Measurements from ENCODE around the gene FXN. TPM values are rescaled to one million over a fixed set of nuclear protein-coding genes. Genes with fewer than 3 reads are reported as not detected.

The FXN gene
- total RNA-seq, 1 experiment from 2014 or later, result 12.0 TPM

DNA sequence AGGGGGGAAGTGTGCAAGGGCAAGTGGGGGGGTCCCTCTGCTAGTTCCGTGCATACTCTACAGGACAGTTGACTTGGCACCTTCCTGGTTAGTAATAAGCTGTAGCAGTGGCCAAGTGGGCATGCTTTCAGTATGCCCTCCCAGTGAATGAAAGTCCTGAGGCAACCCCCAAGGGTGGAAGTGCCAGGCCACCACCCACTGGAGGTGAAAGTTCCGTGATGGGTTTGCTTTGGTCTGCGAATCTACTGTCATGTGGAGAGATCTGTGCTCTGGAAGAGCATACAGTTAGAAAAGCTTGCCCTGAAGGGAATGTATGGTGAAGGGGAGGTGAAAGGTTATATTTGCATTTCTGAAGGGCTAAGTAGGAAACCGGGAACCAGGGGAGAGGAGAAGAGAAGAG lies 10.3 kb downstream of the FXN start:
- H3K4me3 ChIP-seq, result no peak overlapping the region
- H3K79me2 ChIP-seq (ENCODE audit: low read depth), result peaks cover 4% of the 10 kb centered on the region; the same call in 1 of the 2 replicates
- H2AFZ ChIP-seq, result no peak overlapping the region
- no TSS peak for BruUV-seq (replicated peaks)
- no peaks in the 10 kb centered on the region for H3K9me3 ChIP-seq (ENCODE audit: insufficient read depth, low read depth)
- no peak overlapping the region for H3K4me2 ChIP-seq
- H3K9me2 ChIP-seq (ENCODE audit: insufficient read depth), result no peaks in the 10 kb centered on the region
- no peaks in the 10 kb centered on the region for H3K36me3 ChIP-seq (ENCODE audit: low read depth)
- H3K4me1 ChIP-seq (replicated peaks; ENCODE audit: insufficient read depth), result 0 out of 2 replicates have a peak, but pooled peaks cover 6% of the 10 kb centered on the region
- no peaks in the 10 kb centered on the region; the same call in 1 of the 2 replicates for H4K20me1 ChIP-seq (ENCODE audit: insufficient read depth)
- no peaks in the 10 kb centered on the region for H3K27me3 ChIP-seq (ENCODE audit: insufficient read depth, low read depth)
- H3K27ac ChIP-seq, result no peak overlapping the region
- no peak for DNase-seq
- CTCF ChIA-PET, result interaction anchor here (0.6 to 0.7 kb wide), 2 partner anchors 10 to 886 kb away, joined by 4 to 6 read pairs; no protein-coding TSS in a partner anchor
- H3F3A ChIP-seq (ENCODE audit: insufficient read depth, low read depth), result peaks cover 5% of the 10 kb centered on the region; the same call in 1 of the 2 replicates
- no peak for TF ChIP-seq EZH2 (IDR thresholded peaks at IDR 0.05; ENCODE audit: low read depth)
- TF ChIP-seq CTCF (conservative IDR thresholded peaks at IDR 0.05), result no peak
- POLR2A ChIA-PET (ENCODE audit: unreplicated experiment), result no interaction called here
- intact Hi-C loops (cut with micrococcal nuclease; ENCODE audit: unreplicated experiment), result no loop called here

DNA sequence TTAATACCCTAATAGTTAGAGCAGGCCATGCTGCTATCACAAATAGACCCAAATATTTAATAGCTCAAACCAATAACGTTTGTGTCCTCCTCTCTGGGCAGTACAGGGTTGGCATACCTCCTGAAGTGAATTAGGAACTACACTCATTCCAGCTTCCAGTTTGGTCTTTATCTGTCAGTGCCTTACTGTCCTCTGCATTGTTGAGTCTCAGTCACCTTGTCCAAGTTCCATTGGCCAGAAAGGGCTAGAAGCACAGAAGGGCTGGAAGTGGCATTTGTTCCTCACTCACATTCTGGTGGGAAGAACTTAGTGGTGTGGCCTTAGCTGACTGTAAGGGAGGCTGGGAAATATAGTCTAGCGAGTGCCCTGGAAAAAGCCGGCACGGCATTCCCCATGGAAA lies 11.2 kb downstream of the FXN start:
- intact Hi-C loops (cut with micrococcal nuclease; ENCODE audit: unreplicated experiment), result no loop called here
- Histone ChIP-seq H3K9me3 (ENCODE audit: insufficient read depth, low read depth) (no peaks in the 10 kb centered on the region), H3K27me3 (ENCODE audit: insufficient read depth, low read depth) (no peaks in the 10 kb centered on the region), H3K79me2 (ENCODE audit: low read depth) (no peaks in the 10 kb centered on the region), H3K4me3 (no peak overlapping the region), H2AFZ (no peak overlapping the region), H3F3A (ENCODE audit: insufficient read depth, low read depth) (peaks cover 5% of the 10 kb centered on the region; the same call in 1 of the 2 replicates), H3K4me2 (no peak overlapping the region), H3K9me2 (ENCODE audit: insufficient read depth) (no peaks in the 10 kb centered on the region), H3K27ac (no peak overlapping the region), H3K36me3 (ENCODE audit: low read depth) (no peaks in the 10 kb centered on the region), H3K4me1 (replicated peaks; ENCODE audit: insufficient read depth) (0 out of 2 replicates have a peak, but pooled peaks cover 6% of the 10 kb centered on the region), H4K20me1 (ENCODE audit: insufficient read depth) (no peaks in the 10 kb centered on the region; the same call in 1 of the 2 replicates)
- POLR2A ChIA-PET (ENCODE audit: unreplicated experiment), result no interaction called here
- CTCF ChIA-PET, result no interaction called here
- TF ChIP-seq CTCF (conservative IDR thresholded peaks at IDR 0.05) (no peak), EZH2 (IDR thresholded peaks at IDR 0.05; ENCODE audit: low read depth) (no peak)
- no peak for DNase-seq
- BruUV-seq (replicated peaks), result no TSS peak

DNA sequence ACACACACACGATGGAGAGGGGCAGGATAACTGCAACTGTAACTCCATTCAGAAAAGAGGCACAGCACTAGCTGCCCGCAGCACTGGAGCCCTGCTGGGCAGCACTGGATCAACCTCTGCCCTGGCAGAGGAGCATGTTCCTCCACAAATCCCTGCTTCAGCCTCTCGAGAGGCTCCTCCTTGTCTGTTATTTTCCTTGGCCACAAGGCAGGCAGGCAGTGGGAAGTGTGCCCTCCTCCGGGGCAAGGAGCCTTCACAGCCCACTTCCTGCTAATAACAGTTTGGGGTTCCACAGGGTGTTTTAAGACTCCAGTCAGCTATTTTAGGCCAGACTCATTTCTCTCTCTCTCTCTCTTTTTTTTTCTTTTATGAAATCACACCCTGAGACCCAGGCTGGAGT lies 11.8 kb downstream of the FXN start:
- peaks cover 5% of the 10 kb centered on the region; the same call in 1 of the 2 replicates for H3F3A ChIP-seq (ENCODE audit: insufficient read depth, low read depth)
- no peaks in the 10 kb centered on the region for H3K27me3 ChIP-seq (ENCODE audit: insufficient read depth, low read depth)
- 0 out of 2 replicates have a peak, but pooled peaks cover 6% of the 10 kb centered on the region for H3K4me1 ChIP-seq (replicated peaks; ENCODE audit: insufficient read depth)
- no peak overlapping the region for H2AFZ ChIP-seq
- no peaks in the 10 kb centered on the region for H3K9me2 ChIP-seq (ENCODE audit: insufficient read depth)
- DNase-seq, result no peak
- no peak overlapping the region for H3K27ac ChIP-seq
- H3K4me3 ChIP-seq, result no peak overlapping the region
- intact Hi-C loops (cut with micrococcal nuclease; ENCODE audit: unreplicated experiment), result no loop called here
- ChIA-PET CTCF (no interaction called here), POLR2A (ENCODE audit: unreplicated experiment) (no interaction called here)
- no peaks in the 10 kb centered on the region for H3K79me2 ChIP-seq (ENCODE audit: low read depth)
- no peak for TF ChIP-seq EZH2 (IDR thresholded peaks at IDR 0.05; ENCODE audit: low read depth)
- no peak for TF ChIP-seq CTCF (conservative IDR thresholded peaks at IDR 0.05)
- H3K36me3 ChIP-seq (ENCODE audit: low read depth), result no peaks in the 10 kb centered on the region
- no TSS peak for BruUV-seq (replicated peaks)
- H3K4me2 ChIP-seq, result no peak overlapping the region
- H4K20me1 ChIP-seq (ENCODE audit: insufficient read depth), result no peaks in the 10 kb centered on the region; the same call in 1 of the 2 replicates
- H3K9me3 ChIP-seq (ENCODE audit: insufficient read depth, low read depth), result no peaks in the 10 kb centered on the region

Measured in PC-9 (cell line).